HG03139 (cell line): Measurements from ENCODE around the gene LRRC32.

ENCODE experiments used
- ATAC-seq: cut with Tn5 transposase; IDR thresholded peaks from one replicate; pipeline ENCODE4 v1.9.1; 2021; ENCODE audit not compliant: unreplicated experiment

The LRRC32 gene

GRCh38 chr11:76680518-76681425 is 10.2 kb upstream of the LRRC32 start:
- no peak for ATAC-seq

DNA sequence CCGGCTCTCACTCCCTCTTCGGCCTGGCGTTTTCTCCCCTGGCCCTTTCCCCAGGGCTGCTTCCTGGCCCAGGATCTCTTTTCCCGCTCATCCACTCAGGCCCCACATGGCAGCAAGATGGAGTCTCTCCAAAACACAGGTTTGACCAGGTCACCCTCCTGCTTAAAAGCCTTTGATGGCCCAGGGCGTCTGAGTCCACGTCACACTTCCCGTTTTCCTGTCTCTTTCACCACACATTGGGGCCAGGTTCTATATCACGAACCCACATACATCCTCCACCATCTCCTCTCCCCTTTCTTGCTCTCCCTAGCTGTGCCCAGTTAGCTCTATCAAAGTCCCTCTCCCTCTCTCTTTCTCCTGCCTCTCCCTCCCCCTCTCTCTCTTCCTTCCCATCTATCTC is 7.8 kb upstream of the LRRC32 start:
- ATAC-seq = no peak

GRCh38 chr11:76677458-76677765 is 6.9 kb upstream of the LRRC32 start:
- no peak for ATAC-seq

GRCh38 chr11:76676636-76677457 is 6.3 kb upstream of the LRRC32 start:
- no peak for ATAC-seq

DNA sequence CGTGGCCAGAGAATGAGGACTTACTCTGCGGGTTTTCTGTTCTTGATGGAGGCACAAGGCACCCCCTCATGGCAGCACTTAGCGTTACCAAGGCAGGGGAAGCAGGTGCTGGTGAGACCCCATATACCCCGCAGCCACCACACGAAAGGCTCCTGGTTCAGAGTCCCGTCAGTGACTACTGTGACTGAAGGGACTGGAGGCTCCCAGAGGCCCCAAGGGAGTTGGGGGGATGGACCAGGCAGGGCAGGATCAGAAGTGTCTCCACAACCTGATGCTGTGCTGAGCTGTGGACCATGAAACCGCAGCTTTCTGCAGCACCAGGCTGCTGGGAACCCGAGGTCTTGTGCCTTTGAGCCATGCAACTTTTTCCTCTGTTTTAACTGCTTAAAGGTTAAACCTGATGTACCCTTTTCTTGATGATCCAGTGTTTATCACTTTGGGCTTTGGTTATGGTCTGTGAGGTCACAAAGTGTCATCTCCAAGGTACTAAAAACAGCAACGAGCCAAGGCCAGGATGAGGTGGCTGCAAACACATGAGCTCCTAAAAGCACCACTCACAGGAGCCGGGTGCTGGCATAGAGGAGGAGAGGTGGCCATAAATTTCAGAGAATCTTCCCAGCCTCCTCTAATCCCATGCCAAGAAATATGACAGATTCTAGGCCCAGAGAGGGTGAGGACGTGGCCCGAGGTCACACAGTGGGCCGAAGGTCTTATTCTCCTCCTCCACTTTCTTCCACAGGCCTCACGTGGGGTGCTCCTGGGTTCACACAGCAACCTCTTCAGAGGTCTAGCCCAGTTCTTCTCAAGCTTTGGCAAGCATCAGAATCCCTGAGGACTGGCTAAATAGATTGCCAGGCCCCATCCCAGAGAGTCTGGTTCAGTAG is 4.2 kb upstream of the LRRC32 start:
- ATAC-seq = no peak

GRCh38 chr11:76673176-76674142 is 2.9 kb upstream of the LRRC32 start:
- no peak for ATAC-seq

DNA sequence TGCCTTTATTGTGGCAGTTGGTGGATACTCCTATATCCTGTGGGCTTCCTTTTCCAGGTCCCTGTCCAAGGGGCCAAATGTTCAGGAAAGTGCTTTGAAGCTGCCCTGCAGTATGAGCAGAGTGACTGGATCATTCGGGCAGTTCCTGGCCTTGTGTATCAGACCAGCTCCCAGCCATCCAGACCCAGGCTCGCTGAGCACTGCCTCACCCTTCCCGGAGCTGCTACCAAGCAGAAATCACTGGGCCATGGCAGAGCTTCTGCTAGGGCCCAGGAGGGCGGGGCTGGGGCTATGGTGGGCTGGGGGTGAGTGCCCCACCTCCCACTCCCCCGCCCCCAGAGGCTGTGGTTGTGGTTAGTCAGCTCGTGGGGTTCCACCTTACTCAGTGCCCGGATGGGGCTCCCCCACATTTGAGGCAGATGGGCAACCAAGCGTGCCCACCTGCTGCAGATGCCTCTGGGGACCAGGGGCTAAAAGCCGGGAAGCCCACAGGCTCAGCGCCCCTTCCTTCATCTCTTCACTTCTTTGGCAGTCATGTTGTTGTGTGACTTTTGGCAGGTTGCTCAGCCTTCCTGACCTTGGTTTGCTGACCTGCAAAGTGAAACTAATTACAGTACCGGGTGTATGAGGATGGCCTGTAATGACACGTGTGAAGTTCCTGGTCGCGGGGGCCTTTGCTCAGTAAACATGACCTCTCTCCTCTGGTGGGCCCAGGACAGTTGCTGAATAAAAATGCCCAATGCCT is 2.1 kb upstream of the LRRC32 start:
- peak; percentile 63 for ATAC-seq

GRCh38 chr11:76671626-76672309 is 1.2 kb upstream of the LRRC32 start:
- no peak for ATAC-seq

DNA sequence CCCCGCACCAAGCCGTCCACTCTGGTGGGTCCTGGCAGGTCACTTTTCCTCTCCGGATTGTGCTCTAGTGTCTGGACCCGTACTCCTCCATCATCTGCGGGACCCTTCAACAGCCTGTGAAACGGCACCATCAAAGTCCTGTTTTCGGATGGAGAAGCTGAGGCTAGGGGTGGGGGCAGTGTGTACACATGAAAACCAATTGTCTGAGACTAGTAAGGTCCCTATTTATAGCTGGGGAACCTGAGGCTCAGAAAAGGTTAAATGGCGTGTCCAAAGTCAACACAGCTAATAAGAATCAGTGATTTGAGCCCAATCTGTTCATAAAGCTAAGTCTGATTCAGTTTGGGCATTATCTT is 668 bp upstream of the LRRC32 start:
- no peak for ATAC-seq

DNA sequence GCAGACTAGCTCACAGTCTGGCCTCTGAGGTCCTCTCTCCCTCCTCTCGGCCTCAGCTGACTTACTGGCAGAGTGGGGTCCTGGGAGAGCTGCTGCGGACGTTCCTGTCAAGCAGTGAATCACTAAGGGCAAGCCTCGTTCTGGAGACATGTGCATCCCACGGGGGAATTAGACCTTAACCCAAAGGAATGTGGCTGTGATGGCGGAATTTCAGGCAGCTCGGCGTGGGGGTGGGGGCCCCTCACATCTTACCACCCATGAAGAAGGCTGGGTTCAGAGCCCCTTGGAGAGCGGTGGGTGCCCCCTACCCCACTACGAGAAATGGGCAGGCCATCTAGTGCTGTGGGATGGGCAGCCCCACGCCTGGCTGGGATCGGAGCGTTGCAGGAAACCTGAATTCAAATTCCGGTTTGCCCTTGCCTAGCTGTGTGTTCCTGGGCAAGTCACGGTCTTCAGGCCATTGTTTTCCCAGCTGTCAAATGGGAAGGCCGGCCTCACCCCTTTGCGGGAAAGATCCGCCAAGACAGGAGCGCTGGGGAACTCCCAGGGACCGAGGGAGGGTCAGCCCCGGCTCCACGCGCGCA is 554 bp downstream of the LRRC32 start:
- no peak for ATAC-seq

DNA sequence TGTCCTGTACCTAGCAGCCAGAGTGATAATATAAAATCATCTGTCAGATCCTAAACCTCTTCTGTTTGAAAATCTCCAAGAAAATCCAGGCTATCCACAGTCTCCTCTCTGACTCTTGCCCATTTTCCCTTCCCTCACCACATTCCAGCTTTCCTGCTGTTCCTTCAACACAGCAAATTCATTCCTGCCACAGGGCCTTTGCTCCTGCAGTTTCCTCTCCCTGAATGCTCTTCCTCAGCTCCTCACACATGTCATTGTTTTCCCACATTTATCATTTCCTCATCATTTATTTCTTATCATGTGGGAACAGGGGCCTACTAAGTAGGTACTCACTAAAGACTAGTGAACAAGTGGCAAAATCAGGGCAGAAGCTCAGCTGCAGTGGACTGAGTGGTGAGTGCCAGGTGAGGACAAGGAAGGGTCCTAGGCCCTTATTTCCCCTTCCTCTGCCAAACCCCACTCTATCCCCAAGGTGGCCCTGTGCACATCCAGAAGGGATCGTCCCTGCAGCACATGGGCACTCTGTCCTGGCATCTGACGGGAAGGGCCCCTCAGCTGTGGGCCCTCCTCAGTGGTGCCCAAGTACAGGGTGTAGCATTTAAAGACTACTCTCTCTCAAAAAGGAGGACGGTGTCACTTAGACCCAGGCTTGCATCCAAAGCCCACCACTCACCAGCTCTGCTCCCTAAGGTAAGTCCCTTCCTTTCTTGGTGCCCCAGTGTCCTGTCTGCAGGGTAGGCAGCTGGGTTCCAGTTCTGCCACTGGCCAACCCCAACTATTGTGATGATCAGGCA is 2.0 kb downstream of the LRRC32 start:
- ATAC-seq = no peak

- no peak for ATAC-seq
Observed at GRCh38 chr11:76667856-76668255, 2.7 kb downstream of the LRRC32 start.

GRCh38 chr11:76667271-76667818 is 3.2 kb downstream of the LRRC32 start:
- ATAC-seq = no peak

GRCh38 chr11:76666830-76667229 is 3.7 kb downstream of the LRRC32 start:
- ATAC-seq = no peak

DNA sequence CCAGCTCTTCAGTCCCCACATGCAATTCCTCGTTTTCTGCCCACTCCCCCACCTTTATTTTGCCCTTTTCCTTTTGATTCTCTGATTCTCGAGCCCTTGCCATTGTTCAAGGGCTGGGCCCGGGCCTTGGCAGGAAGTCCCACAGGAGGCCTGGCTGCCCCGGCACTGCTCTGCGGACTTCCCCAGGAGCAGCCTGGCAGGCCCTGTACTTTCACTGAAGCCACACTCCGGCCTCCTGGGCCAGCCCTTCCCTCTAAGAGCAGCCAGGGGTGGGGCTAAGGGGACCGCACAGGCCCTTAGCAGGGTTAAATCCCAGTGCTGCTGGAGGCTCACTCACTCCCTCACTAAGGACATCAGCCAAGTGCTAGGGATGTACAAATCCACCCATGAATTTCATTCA is 4.1 kb downstream of the LRRC32 start:
- no peak for ATAC-seq

DNA sequence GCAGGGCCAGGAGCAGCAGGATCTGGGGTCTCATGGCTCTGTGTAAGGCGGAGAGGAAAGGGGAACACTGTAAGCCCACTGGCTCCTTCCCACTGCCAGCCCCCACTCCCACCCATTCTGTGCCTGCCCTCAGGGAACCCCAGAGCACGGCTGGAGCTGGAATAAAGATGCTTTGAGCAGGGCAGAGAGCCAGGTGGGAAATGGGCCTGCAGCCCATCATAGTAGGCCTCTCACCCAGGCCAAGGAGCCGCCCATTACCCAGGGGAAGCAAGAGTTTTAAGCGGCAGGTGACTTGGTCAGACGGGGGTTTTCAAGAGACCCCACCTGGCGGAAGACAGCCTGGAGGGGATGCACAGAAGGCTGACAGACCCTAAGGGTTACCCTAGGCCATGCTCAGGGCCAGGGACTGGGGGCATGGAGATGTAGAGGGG is 4.6 kb downstream of the LRRC32 start:
- ATAC-seq = no peak

GRCh38 chr11:76665172-76665571 is 5.4 kb downstream of the LRRC32 start:
- no peak for ATAC-seq
